Fibroblast of upper back skin (primary cell): ENCODE measurements around the gene CPN1.

Experiments
- DNase-seq: peaks from one replicate; pipeline ENCODE4 v3.0.0-alpha.2; 2013

CPN1 gene

GRCh38 chr10:100075426-100076220 lies 6.0 kb downstream of the CPN1 start:
- no peak for DNase-seq

GRCh38 chr10:100072514-100072913 lies 9.2 kb downstream of the CPN1 start:
- no peak for DNase-seq

GRCh38 chr10:100071529-100071928 lies 10.1 kb downstream of the CPN1 start:
- DNase-seq = no peak

- no peak for DNase-seq
These were observed 14.2 kb downstream of the CPN1 start for GRCh38 chr10:100067466-100067865.

DNA sequence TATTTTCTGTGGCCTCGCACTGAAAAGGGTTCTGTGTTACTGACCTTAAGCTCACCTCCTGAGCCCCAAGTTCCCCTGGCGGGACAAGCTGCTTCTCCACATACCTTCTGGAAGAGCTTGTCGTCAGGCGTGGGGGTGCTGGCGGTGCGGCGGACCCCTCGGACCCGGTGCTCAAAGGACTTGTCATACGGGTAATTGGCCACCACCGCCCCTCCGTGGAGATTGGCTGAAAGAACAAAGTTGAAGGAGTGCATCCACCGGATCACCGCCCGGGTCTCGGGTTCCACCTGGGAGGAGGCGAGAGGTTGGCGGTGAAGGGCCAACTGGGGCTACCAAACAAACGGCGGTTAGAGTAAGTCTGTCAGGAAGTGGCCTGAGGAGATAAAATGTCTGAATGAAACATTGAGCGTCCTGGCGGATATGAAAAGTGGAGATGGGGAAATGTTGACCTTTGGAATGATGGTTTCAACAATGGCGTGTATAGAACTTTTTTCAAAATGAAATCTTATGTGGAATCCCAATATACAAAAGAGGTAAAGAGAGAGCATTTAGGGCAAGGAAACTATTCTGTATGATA lies 16.5 kb downstream of the CPN1 start:
- DNase-seq = no peak

DNA sequence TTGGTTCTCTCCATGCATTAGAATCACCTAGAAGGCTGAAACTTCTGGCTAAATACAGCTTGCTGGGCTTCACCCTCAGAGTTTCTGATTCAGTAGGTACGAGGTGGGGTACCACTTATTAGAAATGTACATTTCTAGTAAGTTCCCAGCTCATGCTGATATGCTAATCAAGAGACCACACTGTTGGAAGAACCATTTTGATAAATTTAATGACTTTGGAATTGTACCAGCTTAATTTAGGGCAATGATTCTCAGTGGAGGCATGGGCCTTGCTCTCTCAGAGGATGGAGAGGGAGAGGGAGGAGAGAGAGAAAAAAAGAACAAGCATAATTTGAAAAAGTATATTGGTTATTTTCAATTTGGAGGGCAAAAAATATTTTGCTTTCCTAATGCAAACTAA lies 20.3 kb downstream of the CPN1 start:
- no peak for DNase-seq

GRCh38 chr10:100057948-100058347 lies 23.7 kb downstream of the CPN1 start:
- DNase-seq = no peak

DNA sequence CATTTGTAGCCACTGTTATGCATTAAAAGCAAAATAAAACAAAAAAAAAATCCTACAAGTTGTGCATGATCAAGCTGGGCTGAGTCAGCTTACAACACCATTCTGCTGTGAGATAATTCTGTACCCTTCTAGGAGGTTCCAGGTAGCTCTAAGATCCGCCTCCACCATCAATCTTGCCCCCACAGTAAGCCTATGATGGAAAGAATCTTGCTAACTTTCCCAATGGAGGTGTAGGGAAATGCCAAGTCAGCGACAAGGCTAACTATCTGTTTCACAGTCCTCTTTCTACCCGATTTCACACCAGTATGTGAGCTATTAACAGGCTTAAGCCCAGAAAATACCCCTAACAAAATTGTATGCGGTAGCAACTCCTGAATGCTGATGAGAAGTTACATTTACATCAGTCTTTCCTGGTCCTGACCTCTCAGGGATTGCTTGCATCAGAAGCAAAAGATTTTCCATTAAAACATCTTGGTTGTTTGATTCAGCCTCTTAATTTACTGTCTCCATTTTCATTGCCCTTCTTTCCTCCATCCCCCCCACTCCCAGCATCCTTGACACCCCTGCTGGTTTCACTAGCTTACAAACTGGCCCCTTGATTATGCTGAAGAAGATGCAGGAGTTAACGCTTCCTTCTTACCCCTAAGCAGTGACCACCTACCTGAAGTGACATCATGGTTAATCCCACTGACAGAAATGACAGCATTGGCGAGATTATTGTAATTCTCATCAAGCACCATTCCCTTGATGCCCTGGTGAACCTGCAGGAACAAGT lies 27.8 kb downstream of the CPN1 start:
- DNase-seq = no peak

DNA sequence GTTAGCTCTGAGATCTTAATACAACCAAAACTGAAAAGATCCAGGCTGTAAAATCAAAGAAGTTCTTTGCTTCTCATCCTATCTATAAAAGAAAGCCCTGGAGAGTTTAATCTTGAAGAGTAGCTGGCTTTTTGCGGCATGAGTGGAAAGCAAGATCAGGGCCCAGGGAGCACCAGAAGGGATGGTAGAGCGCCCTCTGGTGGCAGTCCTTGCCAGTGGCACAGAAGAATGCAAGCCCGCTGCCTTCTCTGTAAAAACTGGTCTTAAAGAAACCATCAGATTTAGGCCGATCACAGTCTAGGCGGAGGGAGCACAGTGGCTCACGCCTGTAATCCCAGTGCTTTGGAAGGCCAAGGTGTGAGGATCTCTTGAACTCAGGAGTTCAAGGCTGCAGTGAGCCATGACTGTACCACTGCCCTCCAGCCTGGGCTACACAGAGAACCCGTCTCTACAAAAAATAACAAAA lies 35.6 kb downstream of the CPN1 start:
- DNase-seq = peak; percentile 82

DNA sequence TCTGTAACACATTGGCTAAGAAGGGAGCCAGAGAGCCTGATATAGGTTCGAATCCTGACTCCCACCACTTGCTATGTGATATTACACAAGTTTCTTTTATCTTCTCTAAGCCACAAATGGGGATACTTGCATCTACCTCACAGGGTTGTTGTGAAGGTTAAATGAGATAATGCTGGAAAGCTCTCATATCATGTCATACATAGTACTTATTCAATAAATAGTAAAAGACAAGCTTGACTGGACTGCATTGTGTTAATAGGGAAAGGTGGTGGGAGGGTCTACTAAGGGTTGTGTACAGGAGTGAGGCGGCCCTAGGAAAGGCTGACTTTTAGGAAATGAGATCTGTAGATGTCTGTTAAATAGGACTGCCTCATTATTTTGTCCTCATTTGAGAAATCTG lies 36.1 kb downstream of the CPN1 start:
- DNase-seq = no peak

DNA sequence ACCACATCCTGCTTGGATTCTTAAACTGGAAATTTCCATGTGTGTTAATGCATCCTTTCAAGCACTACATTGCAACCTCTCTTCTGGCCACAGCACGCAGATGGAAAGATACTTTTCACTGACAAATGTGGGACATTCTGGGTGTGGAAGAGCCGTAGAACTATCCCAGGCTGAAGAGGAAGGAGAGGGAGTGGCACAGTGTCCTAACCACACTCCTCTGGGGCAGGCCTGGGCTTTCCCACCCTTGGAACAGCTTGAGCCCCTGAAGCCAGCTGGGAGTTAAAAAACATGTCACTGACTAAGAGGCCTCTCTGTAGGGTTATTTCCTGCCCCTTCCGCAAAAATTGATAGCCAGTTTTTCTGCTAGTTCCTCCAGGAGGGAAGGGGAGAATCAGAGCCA lies 37.9 kb downstream of the CPN1 start:
- peak; percentile 24 for DNase-seq

- no peak for DNase-seq
These were observed 38.3 kb downstream of the CPN1 start for GRCh38 chr10:100043344-100043743.

DNA sequence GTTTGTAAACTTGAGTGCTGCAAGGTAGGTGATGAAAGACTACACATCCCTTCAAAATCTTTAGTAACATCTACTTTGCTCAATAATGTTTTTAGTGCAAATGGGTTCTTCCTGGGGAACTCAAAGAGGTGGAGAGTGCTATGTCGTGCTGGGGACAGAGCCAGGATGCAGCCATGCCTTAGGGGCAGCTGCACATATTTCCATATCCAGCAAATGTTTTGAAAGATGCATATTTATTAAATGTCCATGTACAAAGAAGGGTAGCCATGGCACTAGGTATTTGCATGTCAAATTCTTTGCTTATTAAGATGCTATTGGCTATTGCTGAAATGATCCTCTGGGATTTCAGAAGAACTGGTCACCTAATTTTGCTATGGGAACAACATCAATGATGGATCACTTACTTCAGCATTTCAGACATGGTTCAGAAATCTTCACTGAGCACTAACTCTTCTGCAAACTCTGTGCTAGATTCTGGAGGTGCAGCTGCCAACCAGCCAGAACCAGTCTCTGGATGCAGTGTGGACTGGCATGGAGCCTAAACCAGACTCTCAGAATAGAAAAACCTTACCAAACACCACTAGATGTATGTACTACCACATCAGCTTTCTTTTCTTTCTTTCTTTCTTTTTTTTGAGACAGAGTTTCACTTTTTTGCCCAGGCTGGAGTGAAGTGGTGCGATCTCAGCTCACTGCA lies 40.2 kb downstream of the CPN1 start:
- DNase-seq = no peak

DNA sequence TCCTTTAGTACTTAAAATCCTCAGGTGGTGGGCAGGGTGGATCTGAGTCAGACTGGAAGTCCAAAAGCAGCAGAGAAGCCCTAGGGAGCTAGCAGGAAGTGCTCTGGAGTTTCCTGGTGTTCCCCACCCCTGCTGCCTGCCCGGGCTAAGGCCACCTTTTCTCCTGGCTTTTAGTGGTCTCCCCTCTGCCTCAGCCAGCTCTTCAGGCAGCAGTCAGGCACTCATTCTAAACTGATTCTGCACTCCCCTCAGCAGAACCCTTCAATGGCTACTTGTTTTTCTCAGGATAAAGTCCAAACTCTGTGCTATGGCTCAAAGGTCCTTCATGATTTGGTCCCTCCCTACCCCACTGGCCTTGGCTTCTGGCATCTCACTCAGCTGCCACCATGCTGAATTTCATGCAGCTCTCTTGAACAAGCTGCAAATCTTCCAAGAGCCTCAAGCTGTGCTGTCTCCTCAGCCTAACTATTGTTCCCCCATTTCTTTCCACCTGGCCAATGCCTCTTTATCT lies 43.1 kb downstream of the CPN1 start:
- no peak for DNase-seq

GRCh38 chr10:100037758-100038315 lies 43.8 kb downstream of the CPN1 start:
- no peak for DNase-seq

DNA sequence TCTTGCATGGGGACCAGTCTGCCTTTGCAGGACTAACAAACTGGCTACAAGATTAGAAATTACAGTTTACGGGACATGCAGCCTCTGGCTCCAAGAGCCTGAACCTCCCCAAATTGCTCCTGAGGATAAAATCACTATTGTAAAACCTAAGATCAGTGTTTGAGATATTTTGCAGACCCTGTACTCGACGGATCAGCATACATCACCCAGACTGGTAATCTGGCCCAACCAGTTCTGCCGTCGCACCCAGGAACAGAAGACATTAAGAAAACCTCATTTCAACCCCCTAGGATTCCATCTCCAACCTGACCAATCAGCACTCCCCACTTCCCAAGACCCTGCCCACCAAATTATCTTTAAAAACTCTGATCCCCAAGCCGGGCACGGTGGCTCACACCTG lies 44.8 kb downstream of the CPN1 start:
- no peak for DNase-seq

DNA sequence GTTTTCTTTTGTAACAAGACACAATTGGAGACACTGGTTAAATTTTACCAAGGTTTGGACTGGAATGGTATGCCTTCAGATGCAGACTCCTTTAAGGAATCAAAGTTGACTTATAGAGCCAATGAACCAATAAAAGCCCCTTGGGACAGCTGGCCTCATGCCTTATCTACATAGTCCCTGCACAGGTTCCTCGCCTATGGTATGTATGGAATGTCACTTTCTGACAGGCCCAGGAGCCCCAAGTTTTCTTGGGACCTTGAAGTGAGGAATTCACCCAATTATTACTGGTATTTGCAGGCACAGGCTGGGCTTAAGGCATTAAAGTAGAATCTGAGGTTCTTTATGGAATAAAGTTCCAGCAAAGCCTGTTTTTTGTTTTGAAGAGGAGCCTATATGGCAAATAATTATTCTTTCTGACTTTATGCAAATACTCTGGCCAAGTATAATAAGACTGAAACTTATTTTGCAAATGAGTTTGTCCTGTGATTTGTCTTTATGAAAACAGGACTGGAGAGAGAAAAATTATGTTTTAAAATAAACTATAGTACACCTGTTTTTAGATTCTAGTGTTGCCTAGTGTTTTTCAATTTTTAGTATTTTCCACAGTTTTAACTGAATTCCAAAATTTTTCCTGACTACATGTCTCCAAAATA lies 47.8 kb downstream of the CPN1 start:
- no peak for DNase-seq

- no peak for DNase-seq
These were observed 54.3 kb downstream of the CPN1 start for GRCh38 chr10:100027416-100027815.

DNA sequence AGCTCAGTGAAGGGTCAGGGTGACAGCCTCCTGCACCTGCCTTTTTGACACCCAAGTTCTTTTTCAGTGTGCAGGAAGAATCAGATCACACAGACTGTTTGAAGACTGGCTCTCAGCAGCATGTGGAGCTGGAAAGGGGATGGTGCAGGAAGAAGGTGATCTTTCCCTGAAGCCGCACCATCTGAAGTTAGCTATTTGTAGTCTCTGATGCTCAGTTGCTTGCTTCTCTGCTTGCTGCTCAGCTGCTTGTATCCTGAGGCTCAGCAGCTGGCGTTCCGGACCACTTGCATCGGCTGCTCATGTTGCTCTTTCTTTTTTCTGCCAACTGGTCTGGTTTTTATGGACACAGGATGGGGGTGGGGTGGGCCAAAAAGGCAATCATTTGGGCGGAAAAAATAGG lies 56.1 kb downstream of the CPN1 start:
- no peak for DNase-seq

DNA sequence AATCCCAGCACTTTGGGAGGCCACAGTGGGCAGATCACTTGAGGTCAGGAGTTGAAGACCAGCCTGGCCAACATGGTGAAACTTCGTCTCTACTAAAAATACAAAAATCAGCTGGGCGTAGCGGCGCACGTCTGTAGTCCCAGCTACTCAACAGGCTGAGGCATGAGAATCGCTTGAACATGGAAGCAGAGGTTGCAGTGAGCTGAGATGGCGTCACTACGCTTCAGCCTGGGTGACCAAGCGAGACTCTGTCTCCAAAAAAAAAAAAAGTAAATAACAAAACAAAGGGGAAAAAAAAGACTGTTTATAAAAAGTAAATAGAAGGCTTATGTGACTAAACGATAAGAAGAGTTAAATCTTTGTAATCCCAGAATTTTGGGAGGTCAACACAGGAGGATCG lies 56.9 kb downstream of the CPN1 start:
- DNase-seq = no peak

GRCh38 chr10:100022403-100022802 lies 59.3 kb downstream of the CPN1 start:
- peak; percentile 47 for DNase-seq

- no peak for DNase-seq
These were observed 60.3 kb downstream of the CPN1 start for GRCh38 chr10:100021322-100021721.
